Fibroblast of lung (primary cell): ENCODE results near the gene NODAL. TPM values are rescaled to one million over a fixed set of nuclear protein-coding genes. Genes with fewer than 3 reads are reported as not detected.

Source experiments
- DNase-seq, 2 donors: peaks; one replicate each; pipeline versions ENCODE4 v3.0.0 to v3.0.0-alpha.2; 2010; ENCODE audit warnings: low read depth in 2 of 2
- H2AFZ ChIP-seq: 2 replicates; pipeline ENCODE4 v1.5.1; 2012; ENCODE audit warnings: low read length, control low read depth, inconsistent platforms
- H3K27ac ChIP-seq: 2 replicates; pipeline ENCODE4 v1.5.1; 2011; ENCODE audit warnings: low read length, control low read depth; ENCODE audit not compliant: insufficient read depth
- H3K27me3 ChIP-seq: 2 replicates; pipeline ENCODE4 v1.5.1; 2011; ENCODE audit warnings: mild to moderate bottlenecking, low read length; ENCODE audit not compliant: control insufficient read depth, insufficient read depth
- H3K36me3 ChIP-seq: 2 replicates; pipeline ENCODE4 v1.5.1; 2011; ENCODE audit warnings: low read length; ENCODE audit not compliant: control insufficient read depth, insufficient read depth
- H3K4me1 ChIP-seq: 2 replicates; pipeline ENCODE4 v1.5.1; 2011; ENCODE audit warnings: low read length; ENCODE audit not compliant: control insufficient read depth, insufficient read depth; ENCODE audit errors: extremely low read depth
- H3K4me2 ChIP-seq: 2 replicates; pipeline ENCODE4 v1.5.1; 2011; ENCODE audit warnings: low read length, control low read depth; ENCODE audit not compliant: insufficient read depth; ENCODE audit errors: extremely low read depth
- H3K4me3 ChIP-seq, 4 experiments: fragments of 200-600 bp in 1 of 4; sonication (generic) in 1 of 4; replicated peaks in 1 of 4; 2 replicates each; pipeline ENCODE4 v1.5.1; 2011 to 2016; ENCODE audit warnings: low read length in 4 of 4, low read depth in 3 of 4, mild to moderate bottlenecking in 3 of 4, control low read depth in 2 of 4, inconsistent platforms in 1 of 4, mixed read lengths in 1 of 4; ENCODE audit not compliant: insufficient read depth in 1 of 4; ENCODE audit errors: control extremely low read depth in 1 of 4
- H3K79me2 ChIP-seq: 2 replicates; pipeline ENCODE4 v1.5.1; 2012; ENCODE audit warnings: mild to moderate bottlenecking, low read length, inconsistent platforms; ENCODE audit not compliant: control insufficient read depth, insufficient read depth
- H3K9ac ChIP-seq: 2 replicates; pipeline ENCODE4 v1.5.1; 2011; ENCODE audit warnings: mild to moderate bottlenecking, low read length, control low read depth; ENCODE audit not compliant: insufficient read depth
- H3K9me3 ChIP-seq: 2 replicates; pipeline ENCODE4 v1.5.1; 2012; ENCODE audit warnings: low read depth, low read length; ENCODE audit not compliant: control insufficient read depth, insufficient read depth
- H4K20me1 ChIP-seq: 2 replicates; pipeline ENCODE4 v1.5.1; 2011; ENCODE audit warnings: low read length; ENCODE audit not compliant: control insufficient read depth, insufficient read depth; ENCODE audit errors: extremely low read depth
- CTCF ChIP-seq, 2 donors: IDR thresholded peaks in 1 of 2; conservative IDR thresholded peaks in 1 of 2; 1 replicate in 1 of 2; 2 replicates in 1 of 2; pipeline ENCODE4 v1.5.1; 2011 to 2012; ENCODE audit warnings: low read length in 2 of 2, control low read depth in 1 of 2, inconsistent platforms in 1 of 2, low read depth in 1 of 2, mild to moderate bottlenecking in 1 of 2
- EZH2 ChIP-seq: IDR thresholded peaks from 2 replicates; pipeline ENCODE4 v1.5.1; 2012; ENCODE audit warnings: low read length, control low read depth, mild to moderate bottlenecking; ENCODE audit errors: missing control alignments
- polyA plus RNA-seq, 2 donors: library from polyadenylated mRNA; depleted of rRNA in 1 of 2; stranded (reverse) in 1 of 2; unstranded in 1 of 2; fragments of >200 nt; gene quantifications; 2 replicates each; pipeline ENCODE4 v1.2.1, GENCODE V29; 2011 to 2012; ENCODE audit warnings: missing spikeins in 1 of 2
- total RNA-seq: library from RNA; depleted of rRNA; stranded (reverse); fragments of >200 nt; gene quantifications from 2 replicates; pipeline ENCODE4 v1.2.1, GENCODE V29; 2014

NODAL gene
- total and polyA plus RNA-seq, 2 donors (not counting 1 experiment from before 2014, with no cell fraction given), result not detected

GRCh38 chr10:70472799-70473454 is 31.4 kb upstream of the NODAL start:
- TF ChIP-seq CTCF (conservative IDR thresholded peaks at IDR 0.05 in 1 of 2, IDR thresholded peaks at IDR 0.05 in 1 of 2; ENCODE audit: low read depth in 1 of 2, low read length in 2 of 2), result no peak
- no peak for TF ChIP-seq EZH2
- no peak overlapping the region for H3K27ac ChIP-seq
- no peak overlapping the region for H2AFZ ChIP-seq
- no peaks in the 10 kb centered on the region for H3K9me3 ChIP-seq
- H4K20me1 ChIP-seq, result no peaks in the 10 kb centered on the region
- no peak for DNase-seq
- H3K4me2 ChIP-seq, result no peak overlapping the region
- H3K79me2 ChIP-seq, result no peaks in the 10 kb centered on the region
- H3K36me3 ChIP-seq, result no peaks in the 10 kb centered on the region
- no peak overlapping the region for H3K9ac ChIP-seq
- peaks cover 23% of the 10 kb centered on the region for H3K27me3 ChIP-seq
- H3K4me1 ChIP-seq, result no peaks in the 10 kb centered on the region
- no peak overlapping the region for H3K4me3 ChIP-seq

GRCh38 chr10:70466951-70467350 is 25.5 kb upstream of the NODAL start:
- TF ChIP-seq EZH2 (no peak), CTCF (conservative IDR thresholded peaks at IDR 0.05 in 1 of 2, IDR thresholded peaks at IDR 0.05 in 1 of 2; ENCODE audit: low read depth in 1 of 2, low read length in 2 of 2) (no peak)
- H3K27me3 ChIP-seq, result peaks cover 6% of the 10 kb centered on the region
- H3K79me2 ChIP-seq, result no peaks in the 10 kb centered on the region
- H3K9ac ChIP-seq, result no peak overlapping the region
- no peak overlapping the region for H3K27ac ChIP-seq
- DNase-seq, result no peak
- no peak overlapping the region for H3K4me2 ChIP-seq
- no peak overlapping the region for H2AFZ ChIP-seq
- H4K20me1 ChIP-seq, result no peaks in the 10 kb centered on the region
- no peaks in the 10 kb centered on the region for H3K36me3 ChIP-seq
- no peak overlapping the region for H3K4me3 ChIP-seq
- no peaks in the 10 kb centered on the region for H3K9me3 ChIP-seq
- no peaks in the 10 kb centered on the region for H3K4me1 ChIP-seq

GRCh38 chr10:70465832-70466231 is 24.4 kb upstream of the NODAL start:
- no peak overlapping the region for H3K27ac ChIP-seq
- H3K4me3 ChIP-seq, result no peak overlapping the region
- H3K9me3 ChIP-seq, result no peaks in the 10 kb centered on the region
- no peak overlapping the region for H3K9ac ChIP-seq
- DNase-seq, result no peak
- H2AFZ ChIP-seq, result no peak overlapping the region
- H3K4me2 ChIP-seq, result no peak overlapping the region
- H3K79me2 ChIP-seq, result no peaks in the 10 kb centered on the region
- TF ChIP-seq EZH2, result no peak
- TF ChIP-seq CTCF (conservative IDR thresholded peaks at IDR 0.05 in 1 of 2, IDR thresholded peaks at IDR 0.05 in 1 of 2; ENCODE audit: low read depth in 1 of 2, low read length in 2 of 2), result no peak
- H3K27me3 ChIP-seq, result peaks cover 6% of the 10 kb centered on the region
- H3K36me3 ChIP-seq, result no peaks in the 10 kb centered on the region
- H4K20me1 ChIP-seq, result no peaks in the 10 kb centered on the region
- no peaks in the 10 kb centered on the region for H3K4me1 ChIP-seq
